Measurements from ENCODE around the gene C16orf82. TPM values are rescaled to one million over a fixed set of nuclear protein-coding genes. Genes with fewer than 3 reads are reported as not detected.

The C16orf82 gene
- total RNA-seq, result not detected

GRCh38 chr16:27066668-27067537 is at the start of gene C16orf82:
Gene C16orf82, plus strand, starts transcription at chr16:27066927.

Other genes with a start within 250 kb of the C16orf82 start
- 10 to 100 TPM; 19.9 to 23.6 TPM for gene KDM8, start 136.6 kb downstream of the C16orf82 start, total RNA-seq
- 10 to 100 TPM; 97.4 TPM for gene NSMCE1, start 201.8 kb downstream of the C16orf82 start, total RNA-seq
- gene IL4R, start 247.0 kb downstream of the C16orf82 start, total RNA-seq, result 100 to 1,000 TPM; 332 to 337 TPM